ENCODE data around the gene TVP23A.

Gene TVP23A

GRCh38 chr16:10827691-10828341, 9.2 kb upstream of the TVP23A start:
- ChIA-PET POLR2A (no interaction called here), CTCF (no interaction called here)
- Histone ChIP-seq H3K9me3 (ENCODE audit: control insufficient read depth, insufficient read depth, low read depth, low read length) (no peaks in the 10 kb centered on the region), H3K4me3 (ENCODE audit: low read depth, low read length) (no peak overlapping the region), H3K4me1 (ENCODE audit: control insufficient read depth, insufficient read depth, low read length) (no peaks in the 10 kb centered on the region), H3K36me3 (ENCODE audit: control insufficient read depth in 2 of 2, insufficient read depth in 1 of 2, low read length in 2 of 2) (no peaks in the 10 kb centered on the region), H3K27ac (ENCODE audit: extremely low read depth, low read depth, low read length) (no peak overlapping the region)
- TF ChIP-seq, protein P1, sequence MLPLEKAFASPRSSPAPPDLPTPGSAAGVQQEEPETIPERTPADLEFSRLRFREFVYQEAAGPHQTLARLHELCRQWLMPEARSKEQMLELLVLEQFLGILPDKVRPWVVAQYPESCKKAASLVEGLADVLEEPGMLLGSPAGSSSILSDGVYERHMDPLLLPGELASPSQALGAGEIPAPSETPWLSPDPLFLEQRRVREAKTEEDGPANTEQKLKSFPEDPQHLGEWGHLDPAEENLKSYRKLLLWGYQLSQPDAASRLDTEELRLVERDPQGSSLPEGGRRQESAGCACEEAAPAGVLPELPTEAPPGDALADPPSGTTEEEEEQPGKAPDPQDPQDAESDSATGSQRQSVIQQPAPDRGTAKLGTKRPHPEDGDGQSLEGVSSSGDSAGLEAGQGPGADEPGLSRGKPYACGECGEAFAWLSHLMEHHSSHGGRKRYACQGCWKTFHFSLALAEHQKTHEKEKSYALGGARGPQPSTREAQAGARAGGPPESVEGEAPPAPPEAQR (tag by site-specific recombination; IDR thresholded peaks at IDR 0.05), result no peak
- TF ChIP-seq, protein P2, sequence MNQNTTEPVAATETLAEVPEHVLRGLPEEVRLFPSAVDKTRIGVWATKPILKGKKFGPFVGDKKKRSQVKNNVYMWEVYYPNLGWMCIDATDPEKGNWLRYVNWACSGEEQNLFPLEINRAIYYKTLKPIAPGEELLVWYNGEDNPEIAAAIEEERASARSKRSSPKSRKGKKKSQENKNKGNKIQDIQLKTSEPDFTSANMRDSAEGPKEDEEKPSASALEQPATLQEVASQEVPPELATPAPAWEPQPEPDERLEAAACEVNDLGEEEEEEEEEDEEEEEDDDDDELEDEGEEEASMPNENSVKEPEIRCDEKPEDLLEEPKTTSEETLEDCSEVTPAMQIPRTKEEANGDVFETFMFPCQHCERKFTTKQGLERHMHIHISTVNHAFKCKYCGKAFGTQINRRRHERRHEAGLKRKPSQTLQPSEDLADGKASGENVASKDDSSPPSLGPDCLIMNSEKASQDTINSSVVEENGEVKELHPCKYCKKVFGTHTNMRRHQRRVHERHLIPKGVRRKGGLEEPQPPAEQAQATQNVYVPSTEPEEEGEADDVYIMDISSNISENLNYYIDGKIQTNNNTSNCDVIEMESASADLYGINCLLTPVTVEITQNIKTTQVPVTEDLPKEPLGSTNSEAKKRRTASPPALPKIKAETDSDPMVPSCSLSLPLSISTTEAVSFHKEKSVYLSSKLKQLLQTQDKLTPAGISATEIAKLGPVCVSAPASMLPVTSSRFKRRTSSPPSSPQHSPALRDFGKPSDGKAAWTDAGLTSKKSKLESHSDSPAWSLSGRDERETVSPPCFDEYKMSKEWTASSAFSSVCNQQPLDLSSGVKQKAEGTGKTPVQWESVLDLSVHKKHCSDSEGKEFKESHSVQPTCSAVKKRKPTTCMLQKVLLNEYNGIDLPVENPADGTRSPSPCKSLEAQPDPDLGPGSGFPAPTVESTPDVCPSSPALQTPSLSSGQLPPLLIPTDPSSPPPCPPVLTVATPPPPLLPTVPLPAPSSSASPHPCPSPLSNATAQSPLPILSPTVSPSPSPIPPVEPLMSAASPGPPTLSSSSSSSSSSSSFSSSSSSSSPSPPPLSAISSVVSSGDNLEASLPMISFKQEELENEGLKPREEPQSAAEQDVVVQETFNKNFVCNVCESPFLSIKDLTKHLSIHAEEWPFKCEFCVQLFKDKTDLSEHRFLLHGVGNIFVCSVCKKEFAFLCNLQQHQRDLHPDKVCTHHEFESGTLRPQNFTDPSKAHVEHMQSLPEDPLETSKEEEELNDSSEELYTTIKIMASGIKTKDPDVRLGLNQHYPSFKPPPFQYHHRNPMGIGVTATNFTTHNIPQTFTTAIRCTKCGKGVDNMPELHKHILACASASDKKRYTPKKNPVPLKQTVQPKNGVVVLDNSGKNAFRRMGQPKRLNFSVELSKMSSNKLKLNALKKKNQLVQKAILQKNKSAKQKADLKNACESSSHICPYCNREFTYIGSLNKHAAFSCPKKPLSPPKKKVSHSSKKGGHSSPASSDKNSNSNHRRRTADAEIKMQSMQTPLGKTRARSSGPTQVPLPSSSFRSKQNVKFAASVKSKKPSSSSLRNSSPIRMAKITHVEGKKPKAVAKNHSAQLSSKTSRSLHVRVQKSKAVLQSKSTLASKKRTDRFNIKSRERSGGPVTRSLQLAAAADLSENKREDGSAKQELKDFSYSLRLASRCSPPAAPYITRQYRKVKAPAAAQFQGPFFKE (tag by site-specific recombination; IDR thresholded peaks at IDR 0.05; ENCODE audit: borderline replicate concordance), result no peak
- no peak for TF ChIP-seq ZNF521 (tag by site-specific recombination; IDR thresholded peaks at IDR 0.05)

DNA sequence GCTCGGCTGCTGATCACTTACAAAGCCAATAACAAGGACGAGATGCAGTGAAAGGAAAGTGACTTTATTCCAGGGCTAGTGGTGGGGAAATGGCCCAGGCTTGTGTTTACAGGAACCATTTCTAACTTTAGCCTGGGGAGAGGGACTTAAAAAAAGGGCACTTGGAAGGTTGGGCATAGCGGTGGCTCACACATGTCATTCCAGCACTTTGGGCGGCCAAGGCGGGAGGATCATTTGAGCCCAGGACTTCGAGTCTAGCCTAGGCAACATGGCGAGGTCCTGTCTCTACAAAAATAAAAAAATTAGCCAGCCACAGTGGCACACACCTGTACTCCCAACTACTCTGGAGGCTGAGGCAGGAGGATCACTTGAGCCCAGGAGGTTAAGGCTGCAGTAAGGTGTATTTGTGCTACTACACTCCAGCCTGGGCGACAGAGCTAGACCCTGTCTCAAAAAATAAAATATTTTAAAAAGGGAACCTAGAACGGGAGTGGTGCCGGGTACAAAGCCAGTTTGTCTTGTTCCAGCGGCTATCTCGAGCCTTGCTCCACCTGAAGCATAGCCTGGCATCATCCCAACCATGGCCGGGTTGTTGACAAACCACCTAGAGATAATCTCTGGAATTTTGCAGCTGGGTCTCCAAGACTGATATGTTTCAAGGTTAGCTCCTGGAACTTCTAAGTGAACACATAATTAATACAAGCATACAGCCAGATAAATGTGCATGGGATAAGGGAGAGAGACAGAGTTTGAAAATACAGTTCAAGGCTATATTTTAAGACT, 5.7 kb upstream of the TVP23A start:
- Histone ChIP-seq H3K4me3 (ENCODE audit: low read depth, low read length) (no peak overlapping the region), H3K27ac (ENCODE audit: extremely low read depth, low read depth, low read length) (no peak overlapping the region), H3K9me3 (ENCODE audit: control insufficient read depth, insufficient read depth, low read depth, low read length) (no peaks in the 10 kb centered on the region), H3K4me1 (ENCODE audit: control insufficient read depth, insufficient read depth, low read length) (no peaks in the 10 kb centered on the region), H3K36me3 (ENCODE audit: control insufficient read depth in 2 of 2, insufficient read depth in 1 of 2, low read length in 2 of 2) (no peaks in the 10 kb centered on the region)
- TF ChIP-seq SP7 (tag by site-specific recombination; IDR thresholded peaks at IDR 0.05), result no peak
- no peak for TF ChIP-seq ZBTB48 (tag by site-specific recombination; IDR thresholded peaks at IDR 0.05)
- no peak for TF ChIP-seq IKZF3 (tag by site-specific recombination; IDR thresholded peaks at IDR 0.05)
- no peak for TF ChIP-seq KLF8 (tag by site-specific recombination; IDR thresholded peaks at IDR 0.05)
- no peak for TF ChIP-seq ZNF548 (tag by site-specific recombination; IDR thresholded peaks at IDR 0.05)
- no peak for TF ChIP-seq ZNF223 (tag by site-specific recombination; IDR thresholded peaks at IDR 0.05)
- no peak for TF ChIP-seq ZBTB1 (tag by site-specific recombination; IDR thresholded peaks at IDR 0.05)
- no peak for TF ChIP-seq ZNF114 (tag by site-specific recombination; IDR thresholded peaks at IDR 0.05)
- ChIA-PET CTCF (no interaction called here), POLR2A (no interaction called here)

DNA sequence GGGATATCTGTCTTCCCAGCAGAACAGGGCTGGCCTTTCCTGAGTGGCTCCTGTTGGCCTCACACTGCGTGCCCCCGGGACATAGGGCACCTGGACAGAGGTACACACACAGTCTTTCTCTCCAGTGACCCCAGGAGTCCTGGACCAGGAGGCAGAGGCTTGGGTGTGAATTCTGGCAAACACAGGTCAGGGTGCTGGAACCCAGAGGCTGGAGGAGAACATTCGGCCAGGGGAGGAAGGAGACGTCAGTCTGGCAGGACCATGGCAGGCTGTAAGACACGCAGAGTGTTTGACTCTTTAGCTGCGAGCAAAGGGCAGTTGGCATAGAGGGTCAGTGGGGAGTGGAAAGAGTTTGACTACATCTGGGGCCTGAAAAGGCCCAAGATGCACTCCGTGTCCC, 4.1 kb upstream of the TVP23A start:
- no peaks in the 10 kb centered on the region for H3K36me3 ChIP-seq (ENCODE audit: control insufficient read depth in 2 of 2, insufficient read depth in 1 of 2, low read length in 2 of 2)
- H3K4me3 ChIP-seq (ENCODE audit: low read depth, low read length), result no peak overlapping the region
- ChIA-PET POLR2A (no interaction called here), CTCF (no interaction called here)
- no peak overlapping the region for H3K27ac ChIP-seq (ENCODE audit: extremely low read depth, low read depth, low read length)
- no peaks in the 10 kb centered on the region for H3K4me1 ChIP-seq (ENCODE audit: control insufficient read depth, insufficient read depth, low read length)
- no peaks in the 10 kb centered on the region for H3K9me3 ChIP-seq (ENCODE audit: control insufficient read depth, insufficient read depth, low read depth, low read length)
- TF ChIP-seq ZIC2 (tag by site-specific recombination; IDR thresholded peaks at IDR 0.05) (no peak), SETDB1 (IDR thresholded peaks at IDR 0.05; ENCODE audit: insufficient read length, low read length) (no peak), ZNF677 (tag by site-specific recombination; IDR thresholded peaks at IDR 0.05) (no peak), ZNF791 (tag by site-specific recombination; IDR thresholded peaks at IDR 0.05) (no peak), ZBTB6 (tag by site-specific recombination; IDR thresholded peaks at IDR 0.05) (no peak), HOXD13 (CRISPR knock-in tag; IDR thresholded peaks at IDR 0.05; ENCODE audit: borderline replicate concordance) (no peak), WT1 (tag by site-specific recombination; IDR thresholded peaks at IDR 0.05) (no peak), KLF16 (tag by site-specific recombination; IDR thresholded peaks at IDR 0.05) (no peak), ZNF473 (tag by site-specific recombination; IDR thresholded peaks at IDR 0.05) (no peak), MEIS1 (CRISPR knock-in tag; IDR thresholded peaks at IDR 0.05; ENCODE audit: borderline replicate concordance) (no peak), ZSCAN4 (tag by site-specific recombination; IDR thresholded peaks at IDR 0.05) (no peak)

Data from HEK293 (cell line).